ENCODE data around the gene EMP1.

The EMP1 gene

DNA sequence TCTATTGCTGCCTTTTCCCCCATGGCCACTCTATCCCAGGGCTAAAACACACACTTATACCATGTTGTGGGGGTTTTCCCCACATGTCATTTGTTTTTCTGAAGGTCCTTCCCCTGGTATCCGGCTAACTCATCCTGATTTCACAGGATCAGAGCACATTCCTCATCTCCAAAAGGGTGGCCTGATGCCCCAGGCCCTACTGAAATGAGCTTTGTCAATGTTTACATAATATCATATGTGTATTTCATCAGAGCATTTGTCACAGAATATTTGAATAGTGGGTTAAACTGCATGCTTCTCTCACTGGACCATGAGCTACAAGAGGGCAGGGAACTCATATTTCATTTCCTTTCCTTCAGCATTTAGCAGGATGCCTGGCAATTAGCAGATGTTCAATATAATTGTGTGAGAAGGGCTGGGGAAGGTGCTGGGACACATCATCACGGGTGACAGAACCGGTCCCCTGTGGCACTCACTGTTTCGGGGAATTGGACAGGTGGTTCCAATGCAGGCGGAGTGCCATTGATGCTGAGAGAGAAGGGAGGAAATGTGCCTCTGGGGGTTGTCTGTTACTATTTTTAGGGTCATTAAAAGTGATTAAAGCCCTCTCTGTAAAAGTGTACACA, 26.8 kb downstream of the EMP1 start:
- H3K4me3 ChIP-seq (ENCODE audit: low read depth, low read length), result no peak overlapping the region
- TF ChIP-seq, protein P1, sequence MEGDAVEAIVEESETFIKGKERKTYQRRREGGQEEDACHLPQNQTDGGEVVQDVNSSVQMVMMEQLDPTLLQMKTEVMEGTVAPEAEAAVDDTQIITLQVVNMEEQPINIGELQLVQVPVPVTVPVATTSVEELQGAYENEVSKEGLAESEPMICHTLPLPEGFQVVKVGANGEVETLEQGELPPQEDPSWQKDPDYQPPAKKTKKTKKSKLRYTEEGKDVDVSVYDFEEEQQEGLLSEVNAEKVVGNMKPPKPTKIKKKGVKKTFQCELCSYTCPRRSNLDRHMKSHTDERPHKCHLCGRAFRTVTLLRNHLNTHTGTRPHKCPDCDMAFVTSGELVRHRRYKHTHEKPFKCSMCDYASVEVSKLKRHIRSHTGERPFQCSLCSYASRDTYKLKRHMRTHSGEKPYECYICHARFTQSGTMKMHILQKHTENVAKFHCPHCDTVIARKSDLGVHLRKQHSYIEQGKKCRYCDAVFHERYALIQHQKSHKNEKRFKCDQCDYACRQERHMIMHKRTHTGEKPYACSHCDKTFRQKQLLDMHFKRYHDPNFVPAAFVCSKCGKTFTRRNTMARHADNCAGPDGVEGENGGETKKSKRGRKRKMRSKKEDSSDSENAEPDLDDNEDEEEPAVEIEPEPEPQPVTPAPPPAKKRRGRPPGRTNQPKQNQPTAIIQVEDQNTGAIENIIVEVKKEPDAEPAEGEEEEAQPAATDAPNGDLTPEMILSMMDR (IDR thresholded peaks at IDR 0.05; ENCODE audit: low read depth, low read length), result no peak

DNA sequence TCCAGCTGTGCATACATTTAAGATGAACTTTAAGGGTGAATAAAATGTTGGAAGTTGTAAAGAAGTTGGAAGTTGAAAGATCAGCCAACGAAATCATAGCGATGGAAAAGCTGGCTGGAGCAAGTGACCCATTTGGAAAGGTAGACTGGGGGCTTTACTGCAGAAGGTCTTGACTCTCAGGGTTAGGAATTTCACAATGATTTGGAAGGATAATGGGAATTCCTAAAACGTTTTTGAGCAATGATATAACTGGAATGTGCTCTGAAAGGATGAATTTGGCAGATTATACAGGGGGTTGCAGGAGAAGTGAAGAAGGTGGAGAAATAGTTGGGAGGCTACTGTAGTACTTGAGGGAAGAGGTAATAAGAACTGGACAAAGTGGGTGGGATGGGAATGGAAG, 27.4 kb downstream of the EMP1 start:
- H3K4me3 ChIP-seq (ENCODE audit: low read depth, low read length), result no peak overlapping the region
- TF ChIP-seq, protein P1 (IDR thresholded peaks at IDR 0.05; ENCODE audit: low read depth, low read length), result no peak

DNA sequence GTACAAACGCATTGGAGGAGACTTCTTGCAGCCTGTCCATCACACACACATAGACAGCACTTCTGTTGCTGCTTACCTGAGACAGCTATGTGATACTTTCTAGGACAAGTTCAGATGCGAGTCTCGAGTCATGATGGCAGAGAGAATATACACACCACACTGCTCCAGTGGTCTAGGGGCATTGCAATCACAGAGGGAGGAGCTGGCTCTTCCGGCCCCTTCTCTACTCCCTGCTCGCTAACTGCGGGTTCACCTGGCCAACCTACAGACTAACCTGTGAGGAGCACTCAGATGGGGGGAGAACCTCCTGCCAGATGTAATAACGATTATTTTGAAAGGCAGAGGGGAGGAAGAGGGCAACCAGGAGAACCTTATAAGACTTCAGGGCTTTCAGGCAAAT, 30.7 kb downstream of the EMP1 start:
- no peak overlapping the region for H3K4me3 ChIP-seq (ENCODE audit: low read depth, low read length)
- TF ChIP-seq, protein P1 (IDR thresholded peaks at IDR 0.05; ENCODE audit: low read depth, low read length), result no peak

DNA sequence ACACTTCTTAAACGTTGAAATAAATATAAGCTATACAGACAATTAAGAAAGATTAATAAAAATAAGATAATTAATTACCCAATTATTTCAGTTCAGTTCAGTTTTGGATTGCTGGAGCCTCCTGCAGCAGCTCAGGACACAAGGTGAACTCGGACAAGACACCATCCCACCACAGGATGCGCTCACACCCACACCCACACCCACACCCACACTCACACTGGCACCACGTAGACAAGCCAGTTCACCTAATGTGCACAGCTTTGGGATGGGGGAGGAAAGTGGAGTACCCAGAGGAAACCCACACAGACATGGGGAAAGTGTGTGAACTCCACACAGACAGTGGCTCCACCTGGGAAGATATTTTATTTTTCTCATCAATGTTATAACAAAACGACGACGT, 32.1 kb downstream of the EMP1 start:
- TF ChIP-seq, protein P1 (IDR thresholded peaks at IDR 0.05; ENCODE audit: low read depth, low read length), result no peak
- no peak overlapping the region for H3K4me3 ChIP-seq (ENCODE audit: low read depth, low read length)

DNA sequence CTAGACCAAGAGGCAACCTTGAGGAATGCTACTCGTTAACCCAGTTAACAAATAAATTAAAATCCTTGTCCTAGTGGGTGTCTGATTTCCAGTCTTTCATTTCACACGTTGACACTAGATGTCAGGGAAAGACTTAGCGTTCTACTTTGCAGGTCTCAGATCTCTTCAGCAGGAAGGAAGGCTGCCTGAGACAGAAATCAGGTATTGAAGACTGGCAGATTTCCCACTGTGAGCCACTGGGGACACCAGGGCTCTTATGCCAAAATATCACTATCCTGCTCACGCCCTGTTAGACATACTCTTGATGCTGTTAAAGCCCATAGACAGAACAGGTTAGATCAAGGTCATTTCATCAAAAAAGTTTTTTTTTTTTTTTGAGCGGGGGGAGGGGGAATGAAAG, 33.0 kb downstream of the EMP1 start:
- no peak overlapping the region for H3K4me3 ChIP-seq (ENCODE audit: low read depth, low read length)
- TF ChIP-seq, protein P1 (IDR thresholded peaks at IDR 0.05; ENCODE audit: low read depth, low read length), result no peak

DNA sequence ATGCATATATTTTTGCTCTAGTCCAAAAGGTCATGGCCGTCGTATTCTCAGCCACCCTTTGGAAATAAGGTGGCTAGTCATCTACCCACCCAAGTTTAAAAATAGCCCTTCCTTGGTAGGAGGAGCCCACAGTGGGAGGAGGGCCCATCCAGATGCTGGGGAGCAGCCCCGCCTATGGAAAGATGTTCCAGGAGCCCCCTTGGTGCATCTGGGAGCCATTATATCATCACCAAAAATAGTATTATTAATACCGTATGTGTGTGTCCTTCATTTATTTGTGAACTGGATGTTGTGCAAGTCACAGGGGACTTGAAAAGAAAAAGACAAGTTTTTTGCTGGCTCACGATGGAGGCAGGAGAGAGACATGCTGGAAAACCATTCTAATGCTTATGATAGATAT, 34.0 kb downstream of the EMP1 start:
- H3K4me3 ChIP-seq (ENCODE audit: low read depth, low read length), result no peak overlapping the region
- TF ChIP-seq, protein P1 (IDR thresholded peaks at IDR 0.05; ENCODE audit: low read depth, low read length), result no peak

DNA sequence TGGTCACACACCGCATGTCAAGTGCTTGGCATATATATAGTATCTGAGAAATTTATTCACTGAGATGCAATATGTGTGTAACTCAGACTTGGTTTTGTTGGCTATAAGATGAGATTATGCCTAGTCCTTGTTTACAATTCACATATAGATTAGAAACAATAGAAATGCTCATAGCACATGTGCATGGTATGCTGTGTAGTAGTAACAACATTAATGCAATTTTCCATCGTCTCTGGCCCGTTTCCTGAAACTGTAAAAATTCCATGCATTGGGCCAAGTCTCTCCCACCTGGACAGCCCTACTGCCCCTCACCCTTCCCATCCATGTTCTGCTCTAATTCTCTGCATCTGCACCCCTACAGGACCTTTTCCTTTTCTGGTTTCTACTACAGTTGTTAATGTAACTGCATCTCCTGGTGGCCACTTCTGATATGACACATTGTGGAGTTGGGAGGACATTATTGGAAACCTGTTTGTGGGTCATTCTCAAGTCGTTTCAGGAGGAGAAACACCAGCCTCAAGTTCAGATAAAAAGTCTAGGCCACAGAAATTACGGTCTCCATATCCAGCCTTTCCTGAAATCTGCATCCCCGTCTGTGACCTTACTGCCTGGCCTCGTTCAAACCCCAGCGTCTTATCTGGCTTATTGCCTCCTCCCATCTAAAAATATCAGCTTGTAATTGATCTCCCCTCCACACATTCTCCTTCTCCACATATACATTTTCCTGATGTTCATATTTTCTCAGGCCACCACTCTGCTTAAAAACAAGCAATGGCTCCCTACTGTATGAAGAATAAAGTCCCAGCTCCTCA, 37.5 kb downstream of the EMP1 start:
- H3K4me3 ChIP-seq (ENCODE audit: low read depth, low read length), result no peak overlapping the region
- TF ChIP-seq, protein P1 (IDR thresholded peaks at IDR 0.05; ENCODE audit: low read depth, low read length), result peak; percentile 98

All from WI38 (cell line).